Keratinocyte (primary cell): ENCODE results near the gene KCNA3. TPM values are rescaled to one million over a fixed set of nuclear protein-coding genes. Genes with fewer than 3 reads are reported as not detected.

Experiments used
- DNase-seq: peaks from one replicate; pipeline ENCODE4 v3.0.0-alpha.2; 2011; ENCODE audit warnings: low read depth, missing footprints, low spot score
- FAIRE-seq: peaks from 2 replicates; lab custom pipeline; 2011; peaks lifted over from hg19 to GRCh38; lab: Jason Lieb, UNC
- H2AFZ ChIP-seq: 2 replicates; pipeline ENCODE4 v1.6.0; 2012; ENCODE audit warnings: low read length, control low read depth, inconsistent platforms; ENCODE audit not compliant: control insufficient read depth
- H3K27ac ChIP-seq: 2 replicates; pipeline ENCODE4 v1.5.1; 2011; ENCODE audit warnings: low read length; ENCODE audit not compliant: control insufficient read depth, insufficient read depth
- H3K27me3 ChIP-seq: 3 replicates; pipeline ENCODE4 v1.6.0; 2011; ENCODE audit warnings: low read length; ENCODE audit not compliant: control insufficient read depth, insufficient read depth; ENCODE audit errors: extremely low read depth
- H3K36me3 ChIP-seq, 2 experiments: 2 replicates in 1 of 2; 3 replicates in 1 of 2; pipeline ENCODE4 v1.5.1; 2011; ENCODE audit warnings: low read length in 2 of 2, mild to moderate bottlenecking in 1 of 2; ENCODE audit not compliant: control insufficient read depth in 2 of 2, insufficient read depth in 2 of 2; ENCODE audit errors: extremely low read depth in 1 of 2
- H3K4me1 ChIP-seq: 3 replicates; pipeline ENCODE4 v1.5.1; 2011; ENCODE audit warnings: low read length; ENCODE audit not compliant: control insufficient read depth, insufficient read depth; ENCODE audit errors: extremely low read depth
- H3K4me2 ChIP-seq: 3 replicates; pipeline ENCODE4 v1.6.0; 2011; ENCODE audit warnings: low read depth, low read length; ENCODE audit not compliant: control insufficient read depth, insufficient read depth; ENCODE audit errors: extremely low read depth
- H3K4me3 ChIP-seq, 3 experiments: fragments of 200-600 bp in 1 of 3; sonication (generic) in 1 of 3; 2 replicates in 2 of 3; 3 replicates in 1 of 3; pipeline ENCODE4 v1.5.1; 2011 to 2016; ENCODE audit warnings: low read length in 3 of 3, mild to moderate bottlenecking in 3 of 3, control low read depth in 2 of 3, inconsistent platforms in 1 of 3, low read depth in 1 of 3, mixed read lengths in 1 of 3, mixed run types in 1 of 3, moderate library complexity in 1 of 3; ENCODE audit not compliant: control insufficient read depth in 2 of 3, insufficient read depth in 2 of 3; ENCODE audit errors: extremely low read depth in 1 of 3
- H3K79me2 ChIP-seq: 2 replicates; pipeline ENCODE4 v1.6.0; 2012; ENCODE audit warnings: low read length; ENCODE audit not compliant: control insufficient read depth, insufficient read depth
- H3K9ac ChIP-seq: 3 replicates; pipeline ENCODE4 v1.6.0; 2011; ENCODE audit warnings: low read length; ENCODE audit not compliant: control insufficient read depth, insufficient read depth; ENCODE audit errors: extremely low read depth
- H3K9me1 ChIP-seq: 3 replicates; pipeline ENCODE4 v1.6.0; 2011; ENCODE audit warnings: low read length; ENCODE audit not compliant: control insufficient read depth, insufficient read depth; ENCODE audit errors: extremely low read depth
- H3K9me3 ChIP-seq: 2 replicates; pipeline ENCODE4 v1.5.1; 2012; ENCODE audit warnings: low read depth, low read length; ENCODE audit not compliant: control insufficient read depth
- H4K20me1 ChIP-seq: 3 replicates; pipeline ENCODE4 v1.6.0; 2011; ENCODE audit warnings: low read length; ENCODE audit not compliant: control insufficient read depth, insufficient read depth; ENCODE audit errors: extremely low read depth
- EZH2 ChIP-seq: IDR thresholded peaks from one replicate; pipeline ENCODE4 v1.6.1; 2012; ENCODE audit warnings: inconsistent platforms, mild to moderate bottlenecking, low read length, moderate library complexity
- dilution Hi-C: fragments of 300-500 bp; cut with MboI; formaldehyde crosslinking; loops from one replicate; pipeline ENCODE4 v1.7.0; 2020; ENCODE audit warnings: low sequenced_read_pairs; ENCODE audit not compliant: extremely low pct_ligation_motif_present
- polyA plus RNA-seq, 5 experiments: library from polyadenylated mRNA; depleted of rRNA in 3 of 5; stranded (reverse) in 3 of 5; stranded (forward) in 1 of 5; unstranded in 1 of 5; fragments of >200 nt; gene quantifications; 1 replicate in 1 of 5; 2 replicates in 3 of 5; 3 replicates in 1 of 5; pipeline versions ENCODE4 v1.2.1 to v1.2.3, GENCODE V29; 2011 to 2012; ENCODE audit warnings: missing spikeins in 2 of 5, low read depth in 1 of 5, low replicate concordance in 1 of 5
- TF ChIP-seq, protein P1 (sequence below), 3 experiments: IDR thresholded peaks in 1 of 3; conservative IDR thresholded peaks in 1 of 3; optimal IDR thresholded peaks in 1 of 3; 2 replicates in 2 of 3; 3 replicates in 1 of 3; pipeline versions ENCODE3 to v1.5.1; 2011; ENCODE audit warnings: low read length in 3 of 3, mild to moderate bottlenecking in 3 of 3, moderate library complexity in 2 of 3, control low read depth in 1 of 3, inconsistent platforms in 1 of 3; ENCODE audit not compliant: insufficient read depth in 2 of 3; ENCODE audit errors: extremely low read depth in 1 of 3

Gene KCNA3
- polyA plus RNA-seq, 1 donor (not counting 4 experiments of a cell fraction or from before 2014, with no cell fraction given): not detected

DNA sequence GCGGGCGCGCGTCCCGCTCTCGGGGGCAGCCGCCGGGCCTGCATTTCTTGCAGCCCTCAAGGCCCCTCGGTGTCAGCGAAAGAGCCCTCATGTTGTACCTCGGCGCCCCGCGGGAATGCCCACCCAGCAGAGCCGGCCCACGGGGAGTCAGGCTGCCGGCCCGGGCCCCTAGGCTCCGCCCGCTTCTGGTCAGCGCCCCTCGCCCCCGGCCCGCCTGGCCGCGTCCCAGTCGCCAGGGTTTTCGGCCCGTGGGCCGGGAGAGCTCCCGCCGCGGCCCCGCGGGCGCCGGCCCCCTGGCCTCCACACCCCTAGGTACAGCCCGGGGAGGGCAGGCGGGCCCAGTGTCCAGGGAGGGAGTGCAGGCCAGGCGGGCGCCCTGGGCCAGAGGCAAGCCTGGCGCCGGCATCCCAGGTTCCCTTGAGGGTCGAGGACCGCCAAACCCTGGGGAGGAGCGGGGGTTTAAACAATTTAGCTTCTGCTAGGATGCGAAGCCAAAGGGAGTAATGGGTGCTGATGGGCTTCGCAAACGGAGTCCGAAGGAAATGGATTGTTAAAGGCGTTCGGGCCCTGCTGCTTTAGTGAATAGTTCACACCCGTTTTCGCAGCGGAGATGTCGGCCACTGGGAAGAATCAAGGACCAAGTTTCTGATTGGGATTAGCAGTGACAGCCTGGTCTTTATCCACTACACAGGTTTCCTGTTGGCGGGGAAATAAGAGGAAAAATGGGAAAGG, 486 bp upstream of the KCNA3 start:
- peaks cover 56% of the 10 kb centered on the region for H3K27me3 ChIP-seq
- H3K79me2 ChIP-seq: no peaks in the 10 kb centered on the region
- H2AFZ ChIP-seq: no peak overlapping the region
- no peaks in the 10 kb centered on the region for H3K4me1 ChIP-seq
- H3K9ac ChIP-seq: no peak overlapping the region
- H3K9me3 ChIP-seq: peaks cover 5% of the 10 kb centered on the region
- H3K4me3 ChIP-seq: no peak overlapping the region
- H3K36me3 ChIP-seq: no peaks in the 10 kb centered on the region
- dilution Hi-C loops: no loop called here
- peak; percentile 86 for TF ChIP-seq EZH2
- TF ChIP-seq, protein P1, sequence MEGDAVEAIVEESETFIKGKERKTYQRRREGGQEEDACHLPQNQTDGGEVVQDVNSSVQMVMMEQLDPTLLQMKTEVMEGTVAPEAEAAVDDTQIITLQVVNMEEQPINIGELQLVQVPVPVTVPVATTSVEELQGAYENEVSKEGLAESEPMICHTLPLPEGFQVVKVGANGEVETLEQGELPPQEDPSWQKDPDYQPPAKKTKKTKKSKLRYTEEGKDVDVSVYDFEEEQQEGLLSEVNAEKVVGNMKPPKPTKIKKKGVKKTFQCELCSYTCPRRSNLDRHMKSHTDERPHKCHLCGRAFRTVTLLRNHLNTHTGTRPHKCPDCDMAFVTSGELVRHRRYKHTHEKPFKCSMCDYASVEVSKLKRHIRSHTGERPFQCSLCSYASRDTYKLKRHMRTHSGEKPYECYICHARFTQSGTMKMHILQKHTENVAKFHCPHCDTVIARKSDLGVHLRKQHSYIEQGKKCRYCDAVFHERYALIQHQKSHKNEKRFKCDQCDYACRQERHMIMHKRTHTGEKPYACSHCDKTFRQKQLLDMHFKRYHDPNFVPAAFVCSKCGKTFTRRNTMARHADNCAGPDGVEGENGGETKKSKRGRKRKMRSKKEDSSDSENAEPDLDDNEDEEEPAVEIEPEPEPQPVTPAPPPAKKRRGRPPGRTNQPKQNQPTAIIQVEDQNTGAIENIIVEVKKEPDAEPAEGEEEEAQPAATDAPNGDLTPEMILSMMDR (optimal IDR thresholded peaks at IDR 0.05 in 1 of 3, IDR thresholded peaks at IDR 0.05 in 1 of 3, conservative IDR thresholded peaks at IDR 0.05 in 1 of 3; ENCODE audit: extremely low read depth in 1 of 3, insufficient read depth in 2 of 3, low read length in 3 of 3): no peak
- no peaks in the 10 kb centered on the region for H4K20me1 ChIP-seq
- FAIRE-seq (no peak), DNase-seq (no peak)
- H3K27ac ChIP-seq: no peak overlapping the region
- no peaks in the 10 kb centered on the region for H3K9me1 ChIP-seq
- no peak overlapping the region for H3K4me2 ChIP-seq

DNA sequence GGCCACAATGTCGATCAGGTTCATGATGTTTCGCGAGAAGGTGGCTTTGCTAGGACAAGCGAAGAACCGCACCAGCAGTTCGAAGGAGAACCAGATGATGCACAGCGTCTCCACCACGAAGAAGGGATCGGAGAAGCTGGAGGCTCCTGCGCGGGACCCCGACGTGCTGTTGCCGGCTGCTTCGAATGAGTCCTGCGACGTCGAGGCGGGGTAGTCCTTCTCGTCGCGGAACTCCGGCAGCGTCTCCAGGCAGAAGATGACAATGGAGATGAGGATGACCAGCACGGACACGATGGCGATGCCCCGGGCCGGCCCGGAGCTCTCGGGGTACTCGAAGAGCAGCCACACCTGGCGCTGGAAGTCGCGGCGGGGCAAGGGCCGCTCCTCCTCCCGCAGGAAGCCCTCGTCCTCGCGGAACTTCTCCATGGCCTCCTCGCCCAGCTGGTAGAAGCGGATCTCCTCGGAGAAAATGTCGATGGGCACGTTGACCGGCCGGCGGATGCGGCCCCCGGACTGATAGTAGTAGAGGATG, 869 bp downstream of the KCNA3 start:
- H3K27me3 ChIP-seq: peaks cover 58% of the 10 kb centered on the region
- H3K4me2 ChIP-seq: no peak overlapping the region

More for the DNA sequence above, 869 bp downstream of the KCNA3 start:
- FAIRE-seq (no peak), DNase-seq (no peak)
- Histone ChIP-seq H3K9ac (no peak overlapping the region), H3K79me2 (no peaks in the 10 kb centered on the region), H2AFZ (no peak overlapping the region), H3K27ac (no peak overlapping the region), H3K36me3 (no peaks in the 10 kb centered on the region), H3K4me3 (no peak overlapping the region), H3K9me3 (peaks cover 5% of the 10 kb centered on the region), H3K4me1 (no peaks in the 10 kb centered on the region), H3K9me1 (no peaks in the 10 kb centered on the region), H4K20me1 (no peaks in the 10 kb centered on the region)
- TF ChIP-seq EZH2: no peak
- TF ChIP-seq, protein P1 (optimal IDR thresholded peaks at IDR 0.05 in 1 of 3, IDR thresholded peaks at IDR 0.05 in 1 of 3, conservative IDR thresholded peaks at IDR 0.05 in 1 of 3; ENCODE audit: extremely low read depth in 1 of 3, insufficient read depth in 2 of 3, low read length in 3 of 3): no peak
- dilution Hi-C loops: no loop called here
